ENCODE data around the gene CPTP. TPM values are rescaled to one million over a fixed set of nuclear protein-coding genes. Genes with fewer than 3 reads are reported as not detected.
"Not testable (repeated sequence)": the region's sequence is repeated elsewhere in the genome, so short reads cannot be mapped to it uniquely, and the experiment has no call there.

Gene CPTP
- total RNA-seq, 4 donors from 2014 or later = 10.4 to 42.7 (median 30.1) TPM

- Histone ChIP-seq H3K36me3 (no peaks in the 10 kb centered on the region), H3K9me3 (no peaks in the 10 kb centered on the region), H3K27me3 (peaks cover 4% of the 10 kb centered on the region), H3K4me1 (peaks cover 0 to 31% (median 6%) of the 10 kb centered on the region in 3 donors), H3K4me3 (no peak overlapping the region), H3K27ac (no peak overlapping the region)
- no peak for ATAC-seq
- WGBS, 2 donors (ENCODE audit: low coverage in 1 of 2) = 95% methylated on average over 4 of the region's 14 CpGs; no CpG with 5 or more reads in 1 of the 2 donors
- TF ChIP-seq POLR2AphosphoS5 (IDR thresholded peaks at IDR 0.05) (no peak), EP300 (IDR thresholded peaks at IDR 0.05) (no peak), POLR2A (IDR thresholded peaks at IDR 0.05) (no peak)
- TF ChIP-seq, protein P1, sequence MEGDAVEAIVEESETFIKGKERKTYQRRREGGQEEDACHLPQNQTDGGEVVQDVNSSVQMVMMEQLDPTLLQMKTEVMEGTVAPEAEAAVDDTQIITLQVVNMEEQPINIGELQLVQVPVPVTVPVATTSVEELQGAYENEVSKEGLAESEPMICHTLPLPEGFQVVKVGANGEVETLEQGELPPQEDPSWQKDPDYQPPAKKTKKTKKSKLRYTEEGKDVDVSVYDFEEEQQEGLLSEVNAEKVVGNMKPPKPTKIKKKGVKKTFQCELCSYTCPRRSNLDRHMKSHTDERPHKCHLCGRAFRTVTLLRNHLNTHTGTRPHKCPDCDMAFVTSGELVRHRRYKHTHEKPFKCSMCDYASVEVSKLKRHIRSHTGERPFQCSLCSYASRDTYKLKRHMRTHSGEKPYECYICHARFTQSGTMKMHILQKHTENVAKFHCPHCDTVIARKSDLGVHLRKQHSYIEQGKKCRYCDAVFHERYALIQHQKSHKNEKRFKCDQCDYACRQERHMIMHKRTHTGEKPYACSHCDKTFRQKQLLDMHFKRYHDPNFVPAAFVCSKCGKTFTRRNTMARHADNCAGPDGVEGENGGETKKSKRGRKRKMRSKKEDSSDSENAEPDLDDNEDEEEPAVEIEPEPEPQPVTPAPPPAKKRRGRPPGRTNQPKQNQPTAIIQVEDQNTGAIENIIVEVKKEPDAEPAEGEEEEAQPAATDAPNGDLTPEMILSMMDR (IDR thresholded peaks at IDR 0.05) = no peak
Observed at GRCh38 chr1:1364266-1364665, 39.7 kb downstream of the CPTP start.

- WGBS, 2 donors (ENCODE audit: low coverage in 1 of 2) = 75 to 77% methylated on average over 10 of the region's 10 CpGs
- peaks cover 0 to 14% (median 3%) of the 10 kb centered on the region in 3 donors for H3K4me1 ChIP-seq
- ATAC-seq = no peak
- H3K27me3 ChIP-seq = no peaks in the 10 kb centered on the region
- no peaks in the 10 kb centered on the region for H3K36me3 ChIP-seq
- no peaks in the 10 kb centered on the region for H3K9me3 ChIP-seq
- H3K27ac ChIP-seq = no peak overlapping the region
- no peak overlapping the region for H3K4me3 ChIP-seq
- TF ChIP-seq EP300 (IDR thresholded peaks at IDR 0.05) = no peak
- TF ChIP-seq, protein P1 (IDR thresholded peaks at IDR 0.05) = no peak
- no peak for TF ChIP-seq POLR2AphosphoS5 (IDR thresholded peaks at IDR 0.05)
- TF ChIP-seq POLR2A (IDR thresholded peaks at IDR 0.05) = no peak
Observed at GRCh38 chr1:1365875-1366698, 41.5 kb downstream of the CPTP start.

DNA sequence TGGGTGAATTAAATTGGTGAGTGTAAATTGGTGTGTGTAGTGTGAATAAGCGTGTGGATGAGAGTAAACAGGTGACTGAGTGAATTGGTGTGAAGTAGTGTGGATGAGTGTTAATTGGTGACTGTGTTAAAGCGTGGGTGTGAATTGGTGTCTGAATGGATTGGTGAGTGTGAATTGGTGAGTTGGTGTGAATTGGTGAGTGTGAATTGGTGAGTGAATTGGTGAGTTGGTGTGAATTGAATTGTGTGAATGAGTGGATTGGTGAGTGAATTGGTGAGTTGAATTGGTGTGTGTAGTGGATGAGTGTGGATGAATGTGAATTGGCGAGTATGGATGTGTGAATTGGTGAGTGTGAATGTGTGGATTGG, 42.1 kb downstream of the CPTP start:
- H3K4me1 ChIP-seq = peaks cover 0 to 13% (median 2%) of the 10 kb centered on the region in 3 donors
- ATAC-seq = no peak
- H3K27ac ChIP-seq = no peak overlapping the region
- H3K27me3 ChIP-seq = no peaks in the 10 kb centered on the region
- no peak overlapping the region for H3K4me3 ChIP-seq
- H3K36me3 ChIP-seq = no peaks in the 10 kb centered on the region
- WGBS, 2 donors (ENCODE audit: low coverage in 1 of 2) = 91 to 93% methylated on average over 3 of the region's 3 CpGs
- TF ChIP-seq POLR2AphosphoS5 (IDR thresholded peaks at IDR 0.05) (no peak), EP300 (IDR thresholded peaks at IDR 0.05) (no peak), POLR2A (IDR thresholded peaks at IDR 0.05) (no peak)
- TF ChIP-seq, protein P1 (IDR thresholded peaks at IDR 0.05) = no peak
- H3K9me3 ChIP-seq = no peaks in the 10 kb centered on the region

GRCh38 chr1:1367315-1367714, 42.7 kb downstream of the CPTP start:
- H3K9me3 ChIP-seq = no peaks in the 10 kb centered on the region
- TF ChIP-seq, protein P1 (IDR thresholded peaks at IDR 0.05) = no peak
- TF ChIP-seq POLR2A (IDR thresholded peaks at IDR 0.05) = no peak
- no peak for TF ChIP-seq EP300 (IDR thresholded peaks at IDR 0.05)
- no peak for TF ChIP-seq POLR2AphosphoS5 (IDR thresholded peaks at IDR 0.05)
- ATAC-seq = no peak
- peaks cover 0 to 13% (median 8%) of the 10 kb centered on the region in 3 donors for H3K4me1 ChIP-seq
- H3K27ac ChIP-seq = no peak overlapping the region
- 94 to 100% methylated on average over 4 to 5 of the region's 5 CpGs for WGBS, 2 donors (ENCODE audit: low coverage in 1 of 2)
- H3K27me3 ChIP-seq = no peaks in the 10 kb centered on the region
- no peak overlapping the region for H3K4me3 ChIP-seq
- H3K36me3 ChIP-seq = peaks cover 0 to under 1% of the 10 kb centered on the region in 2 donors

DNA sequence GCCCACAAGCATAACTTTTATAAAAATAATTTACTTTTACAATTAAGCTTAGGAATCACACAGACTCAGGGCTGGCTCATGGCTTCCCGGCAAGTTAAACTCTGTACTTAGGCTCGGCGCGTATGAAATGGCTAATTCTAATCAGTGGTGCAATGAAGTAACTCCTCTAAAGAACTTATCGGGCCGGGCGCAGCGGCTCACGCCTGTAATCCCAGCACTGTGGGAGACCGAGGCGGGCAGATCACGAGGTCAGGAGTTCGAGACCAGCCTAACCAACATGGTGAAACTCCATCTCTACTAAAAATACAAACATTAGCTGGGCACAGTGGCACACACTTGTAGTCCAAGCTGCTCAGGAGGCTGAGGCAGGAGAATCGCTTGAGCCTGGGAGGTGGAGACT, 45.5 kb downstream of the CPTP start:
- H3K4me3 ChIP-seq, H3K27me3 ChIP-seq, H3K27ac ChIP-seq, ATAC-seq, H3K9me3 ChIP-seq: not testable (repeated sequence)
- Histone ChIP-seq H3K36me3 (peaks cover 0 to 17% of the 10 kb centered on the region in 2 donors), H3K4me1 (peaks cover 0 to 35% (median 21%) of the 10 kb centered on the region in 3 donors)
- WGBS, 2 donors (ENCODE audit: low coverage in 1 of 2) = 96% methylated on average over 4 of the region's 14 CpGs; no CpG with 5 or more reads in 1 of the 2 donors
